Choroid plexus epithelial cell (primary cell): ENCODE results near the gene KBTBD12.

Source experiments
- DNase-seq: peaks from one replicate; pipeline ENCODE4 v3.0.0-alpha.2; 2010; ENCODE audit warnings: low read depth
- H3K4me3 ChIP-seq: 2 replicates; pipeline ENCODE4 v1.5.1; 2011; ENCODE audit warnings: low read depth, mild to moderate bottlenecking, control low read depth, low read length, moderate library complexity
- CTCF ChIP-seq: conservative IDR thresholded peaks from 2 replicates; pipeline ENCODE4 v1.5.1; 2011; ENCODE audit warnings: low read depth, mild to moderate bottlenecking, control low read depth, inconsistent platforms, low read length, moderate library complexity

The KBTBD12 gene

GRCh38 chr3:127884041-127884440 is 31.0 kb upstream of the KBTBD12 start:
- DNase-seq: no peak
- H3K4me3 ChIP-seq: no peak overlapping the region
- no peak for TF ChIP-seq CTCF

- TF ChIP-seq CTCF: no peak
- DNase-seq: no peak
- H3K4me3 ChIP-seq: no peak overlapping the region
Observed at GRCh38 chr3:127886231-127886955, 28.6 kb upstream of the KBTBD12 start.

- DNase-seq: no peak
- H3K4me3 ChIP-seq: no peak overlapping the region
- no peak for TF ChIP-seq CTCF
Observed at GRCh38 chr3:127886956-127887231, 28.1 kb upstream of the KBTBD12 start.

GRCh38 chr3:127887321-127887720 is 27.7 kb upstream of the KBTBD12 start:
- no peak overlapping the region for H3K4me3 ChIP-seq
- DNase-seq: peak; percentile 47
- TF ChIP-seq CTCF: no peak

GRCh38 chr3:127888156-127888555 is 26.9 kb upstream of the KBTBD12 start:
- TF ChIP-seq CTCF: no peak
- H3K4me3 ChIP-seq: no peak overlapping the region

DNA sequence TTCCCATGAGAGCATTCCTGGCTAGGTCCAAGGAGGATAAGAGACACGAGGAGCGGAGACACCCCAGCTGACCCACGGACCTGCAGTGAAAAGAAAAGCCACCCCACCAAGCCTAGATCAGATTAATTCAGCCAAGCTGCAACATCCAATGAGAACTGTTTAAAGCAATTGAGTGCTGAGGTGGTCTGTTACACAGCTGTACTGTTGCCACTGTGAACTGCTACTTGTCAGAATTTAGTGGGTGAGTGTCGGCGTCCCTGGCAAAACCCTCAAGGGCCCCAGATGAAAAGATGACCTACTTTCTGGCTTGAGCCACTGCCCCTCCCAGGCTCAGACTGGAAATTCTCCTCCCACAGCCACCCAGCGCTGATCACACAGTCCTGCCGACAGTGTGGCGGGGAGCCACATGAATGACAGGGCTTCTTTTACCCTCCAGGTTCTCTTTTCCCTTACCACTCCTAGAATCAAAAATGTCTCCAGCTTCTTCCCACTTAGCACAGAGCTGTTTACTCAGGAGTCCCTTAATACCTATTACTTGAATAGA is 26.4 kb upstream of the KBTBD12 start:
- no peak overlapping the region for H3K4me3 ChIP-seq
- no peak for TF ChIP-seq CTCF
- peak; percentile 33 for DNase-seq

More at GRCh38 chr3:127888156-127888555, 26.9 kb upstream of the KBTBD12 start:
- no peak for DNase-seq

DNA sequence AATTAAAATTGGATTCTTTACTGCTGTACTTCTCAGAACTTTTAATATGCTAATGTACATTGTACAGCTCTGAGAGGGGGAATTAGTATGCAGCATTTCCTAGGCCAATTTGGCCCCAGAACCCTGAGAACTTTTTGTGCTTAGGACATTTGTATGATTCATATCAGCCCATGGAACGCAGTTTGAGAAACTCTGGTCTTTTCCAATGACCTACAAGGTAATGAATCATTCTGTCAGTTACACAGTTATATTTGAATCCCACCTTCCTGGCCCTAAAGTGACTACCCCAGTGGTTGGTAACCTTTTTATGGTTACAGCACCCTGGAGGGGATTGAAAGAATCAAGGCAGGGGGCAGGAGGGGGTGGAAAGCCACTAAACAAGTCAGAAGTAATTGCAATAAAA is 25.6 kb upstream of the KBTBD12 start:
- no peak overlapping the region for H3K4me3 ChIP-seq
- peak; percentile 92 for DNase-seq
- TF ChIP-seq CTCF: no peak
